ENCODE data around the gene NDE1. TPM values are rescaled to one million over a fixed set of nuclear protein-coding genes. Genes with fewer than 3 reads are reported as not detected.

NDE1 gene
- total and polyA plus RNA-seq, 2 donors (not counting 1 experiment from before 2014, with no cell fraction given), result 23.8 to 24.0 TPM

DNA sequence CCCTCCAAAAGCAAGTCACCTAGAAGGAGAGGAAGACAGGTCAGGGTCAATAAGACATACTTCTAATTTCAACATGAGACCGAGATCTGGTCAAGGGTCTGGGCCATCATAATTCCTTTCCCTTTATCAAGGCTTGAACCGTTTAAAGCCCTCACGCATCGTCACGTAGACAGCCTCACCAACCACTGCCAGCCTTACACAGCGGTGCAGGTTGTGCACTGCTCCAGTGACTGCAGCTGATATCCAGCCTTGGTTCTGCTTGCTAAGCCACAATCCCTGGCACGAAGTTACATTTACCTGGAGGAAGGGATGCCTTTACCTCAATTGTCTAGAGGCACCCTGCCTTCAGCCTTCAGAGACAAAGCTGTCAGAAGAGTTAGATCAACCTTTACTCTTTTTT lies 121.6 kb downstream of the NDE1 start:
- Histone ChIP-seq H3K36me3 (ENCODE audit: control insufficient read depth, insufficient read depth, low read length) (no peaks in the 10 kb centered on the region), H3K4me3 (replicated peaks in 1 of 4; ENCODE audit: control extremely low read depth in 1 of 4, insufficient read depth in 1 of 4, low read depth in 3 of 4, low read length in 4 of 4) (no peak overlapping the region), H3K4me2 (ENCODE audit: extremely low read depth, insufficient read depth, low read length) (no peak overlapping the region), H3K4me1 (ENCODE audit: control insufficient read depth, extremely low read depth, insufficient read depth, low read length) (no peaks in the 10 kb centered on the region), H4K20me1 (ENCODE audit: control insufficient read depth, extremely low read depth, insufficient read depth, low read length) (no peaks in the 10 kb centered on the region), H3K9ac (ENCODE audit: insufficient read depth, low read length) (no peak overlapping the region), H3K27ac (ENCODE audit: insufficient read depth, low read length) (no peak overlapping the region), H3K9me3 (ENCODE audit: control insufficient read depth, insufficient read depth, low read depth, low read length) (no peaks in the 10 kb centered on the region), H3K79me2 (ENCODE audit: control insufficient read depth, insufficient read depth, low read length) (no peaks in the 10 kb centered on the region), H2AFZ (ENCODE audit: low read length) (no peak overlapping the region), H3K27me3 (ENCODE audit: control insufficient read depth, insufficient read depth, low read length) (peaks cover 4% of the 10 kb centered on the region)
- no peak for DNase-seq (ENCODE audit: low read depth in 2 of 2)
- TF ChIP-seq EZH2 (IDR thresholded peaks at IDR 0.05; ENCODE audit: low read length, missing control alignments), result no peak
- TF ChIP-seq, protein P1, sequence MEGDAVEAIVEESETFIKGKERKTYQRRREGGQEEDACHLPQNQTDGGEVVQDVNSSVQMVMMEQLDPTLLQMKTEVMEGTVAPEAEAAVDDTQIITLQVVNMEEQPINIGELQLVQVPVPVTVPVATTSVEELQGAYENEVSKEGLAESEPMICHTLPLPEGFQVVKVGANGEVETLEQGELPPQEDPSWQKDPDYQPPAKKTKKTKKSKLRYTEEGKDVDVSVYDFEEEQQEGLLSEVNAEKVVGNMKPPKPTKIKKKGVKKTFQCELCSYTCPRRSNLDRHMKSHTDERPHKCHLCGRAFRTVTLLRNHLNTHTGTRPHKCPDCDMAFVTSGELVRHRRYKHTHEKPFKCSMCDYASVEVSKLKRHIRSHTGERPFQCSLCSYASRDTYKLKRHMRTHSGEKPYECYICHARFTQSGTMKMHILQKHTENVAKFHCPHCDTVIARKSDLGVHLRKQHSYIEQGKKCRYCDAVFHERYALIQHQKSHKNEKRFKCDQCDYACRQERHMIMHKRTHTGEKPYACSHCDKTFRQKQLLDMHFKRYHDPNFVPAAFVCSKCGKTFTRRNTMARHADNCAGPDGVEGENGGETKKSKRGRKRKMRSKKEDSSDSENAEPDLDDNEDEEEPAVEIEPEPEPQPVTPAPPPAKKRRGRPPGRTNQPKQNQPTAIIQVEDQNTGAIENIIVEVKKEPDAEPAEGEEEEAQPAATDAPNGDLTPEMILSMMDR (conservative IDR thresholded peaks at IDR 0.05 in 1 of 2, IDR thresholded peaks at IDR 0.05 in 1 of 2; ENCODE audit: low read depth in 1 of 2, low read length in 2 of 2), result no peak

DNA sequence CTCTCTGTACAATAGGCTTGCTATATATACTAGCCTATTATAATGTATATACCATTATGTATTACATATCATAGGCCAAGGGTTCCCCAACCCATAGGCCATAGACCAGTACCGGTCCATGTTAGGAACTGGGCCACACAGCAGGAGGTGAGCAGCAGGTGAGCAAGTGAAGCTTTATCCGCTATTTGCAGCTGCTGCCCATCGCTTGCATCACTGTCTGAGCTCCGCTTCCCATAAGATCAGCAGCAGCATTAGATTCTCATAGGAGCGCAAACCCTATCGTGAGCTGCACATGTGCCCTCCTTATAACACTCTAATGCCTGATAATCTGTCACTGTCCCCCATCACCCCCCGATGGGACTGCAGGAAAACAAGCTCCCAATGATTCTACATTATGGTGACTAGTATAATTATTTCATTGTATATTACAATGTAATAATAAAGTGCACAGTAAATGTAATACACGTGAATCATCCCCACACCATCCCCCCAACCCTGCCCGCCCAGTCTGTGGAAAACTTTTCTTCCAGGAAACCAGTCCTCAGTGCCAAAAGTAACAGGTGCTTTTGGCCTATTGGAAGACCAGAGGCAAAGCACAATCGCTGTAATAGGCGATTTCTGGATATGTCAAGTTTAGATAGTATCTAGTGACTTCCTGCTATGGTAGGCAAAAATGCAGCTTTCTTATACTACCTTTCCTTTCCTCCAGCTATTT lies 122.7 kb downstream of the NDE1 start:
- Histone ChIP-seq H3K36me3 (ENCODE audit: control insufficient read depth, insufficient read depth, low read length) (no peaks in the 10 kb centered on the region), H3K9me3 (ENCODE audit: control insufficient read depth, insufficient read depth, low read depth, low read length) (no peaks in the 10 kb centered on the region), H3K4me2 (ENCODE audit: extremely low read depth, insufficient read depth, low read length) (no peak overlapping the region), H2AFZ (ENCODE audit: low read length) (no peak overlapping the region), H3K9ac (ENCODE audit: insufficient read depth, low read length) (no peak overlapping the region), H3K79me2 (ENCODE audit: control insufficient read depth, insufficient read depth, low read length) (no peaks in the 10 kb centered on the region), H4K20me1 (ENCODE audit: control insufficient read depth, extremely low read depth, insufficient read depth, low read length) (no peaks in the 10 kb centered on the region), H3K4me3 (replicated peaks in 1 of 4; ENCODE audit: control extremely low read depth in 1 of 4, insufficient read depth in 1 of 4, low read depth in 3 of 4, low read length in 4 of 4) (no peak overlapping the region), H3K4me1 (ENCODE audit: control insufficient read depth, extremely low read depth, insufficient read depth, low read length) (no peaks in the 10 kb centered on the region), H3K27ac (ENCODE audit: insufficient read depth, low read length) (no peak overlapping the region), H3K27me3 (ENCODE audit: control insufficient read depth, insufficient read depth, low read length) (peaks cover 4% of the 10 kb centered on the region)
- DNase-seq (ENCODE audit: low read depth in 2 of 2), result no peak
- no peak for TF ChIP-seq EZH2 (IDR thresholded peaks at IDR 0.05; ENCODE audit: low read length, missing control alignments)
- TF ChIP-seq, protein P1 (conservative IDR thresholded peaks at IDR 0.05 in 1 of 2, IDR thresholded peaks at IDR 0.05 in 1 of 2; ENCODE audit: low read depth in 1 of 2, low read length in 2 of 2), result no peak

DNA sequence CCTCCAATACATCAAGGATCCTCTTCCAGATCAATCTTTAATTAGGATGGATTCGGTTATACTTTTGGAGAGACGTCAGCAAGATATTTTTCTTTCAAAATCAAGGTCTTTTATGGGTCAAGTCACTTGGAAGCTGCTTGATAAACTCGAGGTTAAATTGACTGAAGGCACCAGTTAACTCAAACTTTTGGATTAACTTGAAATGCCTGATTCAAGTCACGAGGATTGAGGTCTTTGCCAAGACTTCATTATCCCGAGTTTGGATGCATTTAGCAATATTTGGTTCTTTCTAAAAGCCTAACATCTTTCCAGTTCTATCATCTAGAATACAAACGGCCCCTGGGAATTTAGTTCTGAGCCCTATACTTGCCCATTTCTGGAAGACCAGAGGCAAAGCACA lies 123.9 kb downstream of the NDE1 start:
- Histone ChIP-seq H2AFZ (ENCODE audit: low read length) (no peak overlapping the region), H3K79me2 (ENCODE audit: control insufficient read depth, insufficient read depth, low read length) (no peaks in the 10 kb centered on the region), H3K36me3 (ENCODE audit: control insufficient read depth, insufficient read depth, low read length) (no peaks in the 10 kb centered on the region), H3K9me3 (ENCODE audit: control insufficient read depth, insufficient read depth, low read depth, low read length) (no peaks in the 10 kb centered on the region), H3K27ac (ENCODE audit: insufficient read depth, low read length) (no peak overlapping the region), H3K4me2 (ENCODE audit: extremely low read depth, insufficient read depth, low read length) (no peak overlapping the region), H4K20me1 (ENCODE audit: control insufficient read depth, extremely low read depth, insufficient read depth, low read length) (no peaks in the 10 kb centered on the region), H3K4me1 (ENCODE audit: control insufficient read depth, extremely low read depth, insufficient read depth, low read length) (no peaks in the 10 kb centered on the region), H3K4me3 (replicated peaks in 1 of 4; ENCODE audit: control extremely low read depth in 1 of 4, insufficient read depth in 1 of 4, low read depth in 3 of 4, low read length in 4 of 4) (no peak overlapping the region), H3K27me3 (ENCODE audit: control insufficient read depth, insufficient read depth, low read length) (peaks cover 4% of the 10 kb centered on the region), H3K9ac (ENCODE audit: insufficient read depth, low read length) (no peak overlapping the region)
- no peak for TF ChIP-seq EZH2 (IDR thresholded peaks at IDR 0.05; ENCODE audit: low read length, missing control alignments)
- TF ChIP-seq, protein P1 (conservative IDR thresholded peaks at IDR 0.05 in 1 of 2, IDR thresholded peaks at IDR 0.05 in 1 of 2; ENCODE audit: low read depth in 1 of 2, low read length in 2 of 2), result no peak
- no peak for DNase-seq (ENCODE audit: low read depth in 2 of 2)

Data from fibroblast of lung (primary cell).